Measurements from ENCODE around the gene SEC16B. TPM values are rescaled to one million over a fixed set of nuclear protein-coding genes. Genes with fewer than 3 reads are reported as not detected.

Gene SEC16B
- total RNA-seq, 4 donors from 2014 or later, result 5.1 to 89.8 (median 15.2) TPM

DNA sequence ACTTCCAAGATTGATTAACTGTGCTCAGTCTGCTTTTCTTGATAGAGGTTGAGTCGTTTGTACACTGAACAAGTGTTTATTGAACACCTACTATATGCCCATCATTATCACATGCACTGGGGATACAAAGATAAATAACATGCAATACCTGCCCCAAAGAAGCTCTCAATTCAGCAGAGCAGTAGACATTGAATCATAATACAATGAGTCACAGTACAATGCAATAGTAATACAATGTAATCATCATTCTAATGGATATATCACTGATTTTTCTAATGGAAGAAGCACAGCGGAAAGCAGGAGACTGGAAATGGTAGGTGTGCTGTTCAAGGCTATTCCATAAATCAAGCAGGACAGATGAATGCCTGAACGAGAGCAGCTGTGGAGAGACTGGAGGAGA lies 3.7 kb upstream of the SEC16B start:
- in situ Hi-C loops (cut with MboI; ENCODE audit: low pct_ligation_motif_present in 1 of 4, low pct_unique_long_range_greater_than_20kb in 1 of 4, low sequenced_read_pairs in 3 of 4) (no loop called here), intact Hi-C loops (cut with DNase I; ENCODE audit: low total_unique reads) (no loop called here)
- Histone ChIP-seq H3K4me1 (no peaks in the 10 kb centered on the region), H3K27me3 (no peaks in the 10 kb centered on the region), H3K36me3 (no peaks in the 10 kb centered on the region), H3K4me3 (no peak overlapping the region), H3K27ac (no peak overlapping the region), H3K9me3 (no peaks in the 10 kb centered on the region)
- 77 to 79% methylated on average over 3 of the region's 3 CpGs for WGBS, 2 donors (ENCODE audit: low coverage in 1 of 2)
- TF ChIP-seq, protein P1, sequence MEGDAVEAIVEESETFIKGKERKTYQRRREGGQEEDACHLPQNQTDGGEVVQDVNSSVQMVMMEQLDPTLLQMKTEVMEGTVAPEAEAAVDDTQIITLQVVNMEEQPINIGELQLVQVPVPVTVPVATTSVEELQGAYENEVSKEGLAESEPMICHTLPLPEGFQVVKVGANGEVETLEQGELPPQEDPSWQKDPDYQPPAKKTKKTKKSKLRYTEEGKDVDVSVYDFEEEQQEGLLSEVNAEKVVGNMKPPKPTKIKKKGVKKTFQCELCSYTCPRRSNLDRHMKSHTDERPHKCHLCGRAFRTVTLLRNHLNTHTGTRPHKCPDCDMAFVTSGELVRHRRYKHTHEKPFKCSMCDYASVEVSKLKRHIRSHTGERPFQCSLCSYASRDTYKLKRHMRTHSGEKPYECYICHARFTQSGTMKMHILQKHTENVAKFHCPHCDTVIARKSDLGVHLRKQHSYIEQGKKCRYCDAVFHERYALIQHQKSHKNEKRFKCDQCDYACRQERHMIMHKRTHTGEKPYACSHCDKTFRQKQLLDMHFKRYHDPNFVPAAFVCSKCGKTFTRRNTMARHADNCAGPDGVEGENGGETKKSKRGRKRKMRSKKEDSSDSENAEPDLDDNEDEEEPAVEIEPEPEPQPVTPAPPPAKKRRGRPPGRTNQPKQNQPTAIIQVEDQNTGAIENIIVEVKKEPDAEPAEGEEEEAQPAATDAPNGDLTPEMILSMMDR (IDR thresholded peaks at IDR 0.05), result no peak
- TF ChIP-seq EP300 (IDR thresholded peaks at IDR 0.05; ENCODE audit: low read depth), result no peak
- no peak for TF ChIP-seq POLR2AphosphoS5 (IDR thresholded peaks at IDR 0.05)
- TF ChIP-seq POLR2A (IDR thresholded peaks at IDR 0.05), result no peak
- no peak for DNase-seq

DNA sequence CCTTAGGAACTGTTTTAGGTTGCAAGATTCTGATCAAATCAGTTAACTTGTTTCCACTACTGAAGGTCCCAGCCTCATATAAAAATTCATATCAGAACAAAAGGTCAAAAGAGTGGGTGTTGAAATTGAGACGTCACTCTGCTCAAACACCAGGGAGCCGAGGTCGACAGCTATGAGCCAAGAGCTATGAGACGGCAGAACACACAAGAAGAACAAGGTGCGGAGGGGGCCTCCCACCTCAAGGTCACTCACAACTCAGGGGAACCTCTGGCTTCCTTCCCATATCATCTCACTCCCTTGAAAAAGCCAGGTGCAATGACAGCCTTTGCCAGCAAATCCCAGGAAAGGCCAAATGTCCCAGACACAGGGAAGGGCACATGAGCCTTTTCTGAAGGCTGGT lies 749 bp downstream of the SEC16B start:
- H3K27me3 ChIP-seq, result no peaks in the 10 kb centered on the region
- no peaks in the 10 kb centered on the region for H3K4me1 ChIP-seq
- no peak overlapping the region for H3K27ac ChIP-seq
- in situ Hi-C loops (cut with MboI; ENCODE audit: low pct_ligation_motif_present in 1 of 4, low pct_unique_long_range_greater_than_20kb in 1 of 4, low sequenced_read_pairs in 3 of 4) (no loop called here), intact Hi-C loops (cut with DNase I; ENCODE audit: low total_unique reads) (no loop called here)
- WGBS, 2 donors (ENCODE audit: low coverage in 1 of 2), result 76 to 85% methylated on average over 4 to 5 of the region's 5 CpGs
- no peak for DNase-seq
- TF ChIP-seq EP300 (IDR thresholded peaks at IDR 0.05; ENCODE audit: low read depth) (no peak), POLR2AphosphoS5 (IDR thresholded peaks at IDR 0.05) (no peak), POLR2A (IDR thresholded peaks at IDR 0.05) (no peak)
- TF ChIP-seq, protein P1 (IDR thresholded peaks at IDR 0.05), result no peak
- H3K4me3 ChIP-seq, result no peak overlapping the region
- H3K36me3 ChIP-seq, result peaks cover 0 to 5% (median 0%) of the 10 kb centered on the region in 4 donors
- no peaks in the 10 kb centered on the region for H3K9me3 ChIP-seq

DNA sequence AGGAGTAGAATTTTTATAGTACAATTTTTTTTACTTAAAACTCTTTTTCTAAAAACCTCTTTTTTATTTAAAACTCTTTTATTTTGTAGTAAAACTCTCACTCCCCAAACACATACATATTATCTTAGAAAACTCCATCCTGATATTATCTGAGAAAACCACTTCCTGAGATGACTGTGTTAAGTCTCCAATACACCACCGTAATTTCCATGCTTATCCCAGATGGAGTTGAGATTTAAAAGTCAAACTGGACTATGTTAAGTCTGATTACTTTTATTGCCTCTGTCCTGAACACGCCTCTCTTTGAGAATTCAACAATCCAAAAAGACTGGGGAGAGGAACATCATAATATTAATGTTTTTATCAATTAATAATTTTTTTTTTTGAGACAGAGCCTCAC lies 3.7 kb downstream of the SEC16B start:
- Histone ChIP-seq H3K9me3 (no peaks in the 10 kb centered on the region), H3K4me1 (no peaks in the 10 kb centered on the region), H3K36me3 (peaks cover 0 to 5% (median 0%) of the 10 kb centered on the region in 4 donors), H3K27ac (no peak overlapping the region), H3K27me3 (no peaks in the 10 kb centered on the region), H3K4me3 (no peak overlapping the region)
- no peak for TF ChIP-seq EP300 (IDR thresholded peaks at IDR 0.05; ENCODE audit: low read depth)
- TF ChIP-seq, protein P1 (IDR thresholded peaks at IDR 0.05), result no peak
- no peak for TF ChIP-seq POLR2A (IDR thresholded peaks at IDR 0.05)
- TF ChIP-seq POLR2AphosphoS5 (IDR thresholded peaks at IDR 0.05), result no peak
- 72 to 73% methylated on average over 2 of the region's 2 CpGs for WGBS, 2 donors (ENCODE audit: low coverage in 1 of 2)
- DNase-seq, result no peak
- in situ Hi-C loops (cut with MboI; ENCODE audit: low pct_ligation_motif_present in 1 of 4, low pct_unique_long_range_greater_than_20kb in 1 of 4, low sequenced_read_pairs in 3 of 4) (no loop called here), intact Hi-C loops (cut with DNase I; ENCODE audit: low total_unique reads) (no loop called here)

DNA sequence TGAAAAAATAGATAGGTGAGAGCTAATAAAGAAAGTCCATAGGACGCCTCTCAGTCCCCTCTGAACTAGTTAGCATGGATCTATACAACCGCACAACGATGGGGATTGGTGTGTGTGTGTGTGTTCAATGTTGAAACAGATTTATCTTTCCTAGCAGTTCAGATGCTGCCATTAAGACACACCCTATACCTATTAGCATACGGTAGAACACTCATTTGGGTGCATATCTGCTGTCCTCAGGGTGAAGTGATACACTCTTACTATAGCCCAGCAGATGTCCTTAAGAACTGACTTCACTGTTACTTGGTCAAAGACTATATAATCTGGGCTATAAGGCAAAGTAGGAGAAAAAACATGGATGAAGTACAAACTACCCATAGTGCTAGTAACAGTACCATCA lies 4.6 kb downstream of the SEC16B start:
- Histone ChIP-seq H3K27me3 (no peaks in the 10 kb centered on the region), H3K36me3 (peaks cover 0 to 5% (median 0%) of the 10 kb centered on the region in 4 donors)
- intact Hi-C loops (cut with DNase I; ENCODE audit: low total_unique reads), result no loop called here

More for the DNA sequence above, 4.6 kb downstream of the SEC16B start:
- no peak for DNase-seq
- TF ChIP-seq, protein P1 (IDR thresholded peaks at IDR 0.05), result no peak
- TF ChIP-seq POLR2AphosphoS5 (IDR thresholded peaks at IDR 0.05), result no peak
- TF ChIP-seq POLR2A (IDR thresholded peaks at IDR 0.05), result no peak
- TF ChIP-seq EP300 (IDR thresholded peaks at IDR 0.05; ENCODE audit: low read depth), result no peak
- Histone ChIP-seq H3K27ac (no peak overlapping the region), H3K4me3 (no peak overlapping the region), H3K9me3 (no peaks in the 10 kb centered on the region), H3K4me1 (no peaks in the 10 kb centered on the region)
- in situ Hi-C loops (cut with MboI; ENCODE audit: low pct_ligation_motif_present in 1 of 4, low pct_unique_long_range_greater_than_20kb in 1 of 4, low sequenced_read_pairs in 3 of 4), result no loop called here
- 86 to 89% methylated on average over 3 to 4 of the region's 4 CpGs for WGBS, 2 donors (ENCODE audit: low coverage in 1 of 2)
